ENCODE measurements around the gene NAALADL2. TPM values are rescaled to one million over a fixed set of nuclear protein-coding genes. Genes with fewer than 3 reads are reported as not detected.
A peak's percentile ranks its signal among the peaks of the same experiment; 100 is the strongest.
"Not testable (repeated sequence)": the region's sequence is repeated elsewhere in the genome, so short reads cannot be mapped to it uniquely, and the experiment has no call there.

NAALADL2 gene
- total RNA-seq, 1 donor, result 54.5 TPM

DNA sequence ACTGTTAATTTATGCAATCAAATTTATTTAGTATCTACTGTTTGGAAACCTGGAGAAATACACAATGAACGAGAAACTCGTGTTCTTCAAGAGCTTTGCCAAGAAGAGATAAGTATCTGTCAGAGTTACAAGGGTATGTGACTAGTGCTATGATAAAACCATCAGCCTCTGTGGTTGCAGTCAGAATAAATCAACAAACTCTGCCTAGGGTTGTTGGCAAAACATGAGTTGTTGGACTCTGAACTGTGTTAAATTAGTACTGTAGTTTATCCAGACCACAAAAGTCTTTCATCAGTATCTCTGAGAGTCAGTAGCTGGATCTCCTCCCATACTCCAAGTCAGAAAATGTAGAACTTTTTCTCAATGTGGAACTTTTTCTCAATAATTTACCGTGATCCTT is 918.4 kb downstream of the NAALADL2 start:
- TF ChIP-seq CTCF (IDR thresholded peaks at IDR 0.05; ENCODE audit: insufficient read depth, low read length), result no peak
- no peak overlapping the region for H3K4me3 ChIP-seq (ENCODE audit: low read depth, low read length)
- peak; percentile 32 for DNase-seq (ENCODE audit: low read depth)

DNA sequence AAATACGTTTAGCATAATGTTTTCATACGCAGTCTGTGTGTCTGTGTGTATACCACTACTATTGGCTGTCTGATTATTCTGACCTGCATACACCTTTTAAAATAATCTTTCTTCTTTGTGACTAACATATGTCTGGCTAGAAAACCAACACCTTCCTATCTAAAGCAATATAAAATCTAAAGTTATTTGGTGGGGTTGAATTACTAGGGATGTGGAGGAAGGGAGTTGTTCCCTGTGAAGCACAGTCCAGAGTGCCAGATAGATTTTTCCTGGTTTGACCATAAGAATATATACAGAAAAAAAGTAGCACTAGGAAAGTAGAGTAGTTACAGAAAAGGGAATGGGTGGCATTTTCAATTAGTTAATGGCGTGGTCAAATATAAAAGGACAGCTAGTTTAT is 918.8 kb downstream of the NAALADL2 start:
- H3K4me3 ChIP-seq (ENCODE audit: low read depth, low read length), result no peak overlapping the region
- TF ChIP-seq CTCF (IDR thresholded peaks at IDR 0.05; ENCODE audit: insufficient read depth, low read length), result no peak
- DNase-seq (ENCODE audit: low read depth), result no peak

GRCh38 chr3:175778994-175779393 is 919.9 kb downstream of the NAALADL2 start:
- no peak for TF ChIP-seq CTCF (IDR thresholded peaks at IDR 0.05; ENCODE audit: insufficient read depth, low read length)
- no peak overlapping the region for H3K4me3 ChIP-seq (ENCODE audit: low read depth, low read length)
- DNase-seq (ENCODE audit: low read depth), result no peak

DNA sequence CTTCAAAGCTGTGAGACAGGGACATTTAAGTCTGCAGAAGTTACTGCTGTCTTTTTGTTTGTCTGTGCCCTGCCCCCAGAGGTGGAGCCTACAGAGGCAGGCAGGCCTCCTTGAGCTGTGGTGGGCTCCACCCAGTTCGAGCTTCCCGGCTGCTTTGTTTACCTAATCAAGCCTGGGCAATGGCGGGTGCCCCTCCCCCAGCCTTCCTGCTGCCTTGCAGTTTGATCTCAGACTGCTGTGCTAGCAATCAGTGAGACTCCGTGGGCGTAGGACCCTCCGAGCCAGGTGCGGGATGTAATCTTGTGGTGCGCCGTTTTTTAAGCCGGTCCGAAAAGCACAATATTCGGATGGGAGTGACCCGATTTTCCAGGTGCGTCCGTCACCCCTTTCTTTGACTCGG is 928.0 kb downstream of the NAALADL2 start:
- DNase-seq (ENCODE audit: low read depth); H3K4me3 ChIP-seq (ENCODE audit: low read depth, low read length): not testable (repeated sequence)

DNA sequence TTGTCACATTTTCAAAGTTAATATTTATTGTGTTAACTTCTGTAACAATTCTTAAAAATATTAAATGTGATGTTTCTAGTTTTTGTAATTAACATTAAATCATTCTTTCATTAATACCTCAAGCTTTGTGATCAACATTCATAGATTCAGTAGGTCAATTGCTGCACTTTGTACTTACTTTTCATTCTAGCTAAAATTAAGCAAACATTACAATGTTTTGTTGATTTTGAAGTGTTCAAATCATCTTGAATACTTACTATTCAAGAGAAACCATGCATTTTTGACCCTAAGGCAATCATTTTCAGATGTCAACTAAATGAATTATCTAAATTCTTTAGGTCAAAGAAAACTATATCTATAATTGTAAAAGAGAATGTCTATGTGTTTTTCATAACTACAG is 933.1 kb downstream of the NAALADL2 start:
- TF ChIP-seq CTCF (IDR thresholded peaks at IDR 0.05; ENCODE audit: insufficient read depth, low read length), result no peak
- no peak overlapping the region for H3K4me3 ChIP-seq (ENCODE audit: low read depth, low read length)
- DNase-seq (ENCODE audit: low read depth), result no peak

GRCh38 chr3:175798326-175798725 is 939.2 kb downstream of the NAALADL2 start:
- no peak overlapping the region for H3K4me3 ChIP-seq (ENCODE audit: low read depth, low read length)
- no peak for TF ChIP-seq CTCF (IDR thresholded peaks at IDR 0.05; ENCODE audit: insufficient read depth, low read length)
- DNase-seq (ENCODE audit: low read depth), result no peak

DNA sequence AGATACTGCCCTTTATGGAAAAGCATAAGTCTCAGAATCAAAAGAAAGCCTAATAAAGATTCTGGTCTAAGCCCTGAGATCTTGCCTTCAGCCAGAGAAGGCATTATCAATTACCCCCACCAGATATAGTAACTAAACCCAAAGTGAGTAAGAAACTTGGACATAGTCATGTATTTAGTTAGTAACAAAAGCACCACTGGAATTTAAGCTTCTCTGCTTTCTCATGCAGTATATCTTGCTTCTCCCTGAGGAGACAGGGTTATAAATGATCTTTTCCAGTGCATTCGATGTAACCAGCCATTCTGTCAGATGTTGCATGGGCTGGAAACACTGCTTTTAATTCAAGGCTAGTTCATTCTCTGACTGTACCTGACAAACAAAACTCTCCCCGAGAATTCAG is 946.7 kb downstream of the NAALADL2 start:
- no peak for TF ChIP-seq CTCF (IDR thresholded peaks at IDR 0.05; ENCODE audit: insufficient read depth, low read length)
- H3K4me3 ChIP-seq (ENCODE audit: low read depth, low read length), result no peak overlapping the region
- peak; percentile 1 for DNase-seq (ENCODE audit: low read depth)

Data from fibroblast of the aortic adventitia (primary cell).